ENCODE measurements around the gene PRKCQ.

GRCh38 chr10:6558759-6559461, 21.2 kb downstream of the PRKCQ start:
- TF ChIP-seq, protein P1, sequence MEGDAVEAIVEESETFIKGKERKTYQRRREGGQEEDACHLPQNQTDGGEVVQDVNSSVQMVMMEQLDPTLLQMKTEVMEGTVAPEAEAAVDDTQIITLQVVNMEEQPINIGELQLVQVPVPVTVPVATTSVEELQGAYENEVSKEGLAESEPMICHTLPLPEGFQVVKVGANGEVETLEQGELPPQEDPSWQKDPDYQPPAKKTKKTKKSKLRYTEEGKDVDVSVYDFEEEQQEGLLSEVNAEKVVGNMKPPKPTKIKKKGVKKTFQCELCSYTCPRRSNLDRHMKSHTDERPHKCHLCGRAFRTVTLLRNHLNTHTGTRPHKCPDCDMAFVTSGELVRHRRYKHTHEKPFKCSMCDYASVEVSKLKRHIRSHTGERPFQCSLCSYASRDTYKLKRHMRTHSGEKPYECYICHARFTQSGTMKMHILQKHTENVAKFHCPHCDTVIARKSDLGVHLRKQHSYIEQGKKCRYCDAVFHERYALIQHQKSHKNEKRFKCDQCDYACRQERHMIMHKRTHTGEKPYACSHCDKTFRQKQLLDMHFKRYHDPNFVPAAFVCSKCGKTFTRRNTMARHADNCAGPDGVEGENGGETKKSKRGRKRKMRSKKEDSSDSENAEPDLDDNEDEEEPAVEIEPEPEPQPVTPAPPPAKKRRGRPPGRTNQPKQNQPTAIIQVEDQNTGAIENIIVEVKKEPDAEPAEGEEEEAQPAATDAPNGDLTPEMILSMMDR (optimal IDR thresholded peaks at IDR 0.05 in 1 of 3, IDR thresholded peaks at IDR 0.05 in 1 of 3, conservative IDR thresholded peaks at IDR 0.05 in 1 of 3; ENCODE audit: extremely low read depth in 1 of 3, insufficient read depth in 2 of 3, low read length in 3 of 3) = no peak
- no peak for TF ChIP-seq EZH2 (IDR thresholded peaks at IDR 0.05; ENCODE audit: low read length)

Measured in keratinocyte (primary cell).